ENCODE data around the gene PTPRG. TPM values are rescaled to one million over a fixed set of nuclear protein-coding genes. Genes with fewer than 3 reads are reported as not detected.
A peak's percentile ranks its signal among the peaks of the same experiment; 100 is the strongest.

The PTPRG gene
- total RNA-seq, 1 donor = 148 TPM

DNA sequence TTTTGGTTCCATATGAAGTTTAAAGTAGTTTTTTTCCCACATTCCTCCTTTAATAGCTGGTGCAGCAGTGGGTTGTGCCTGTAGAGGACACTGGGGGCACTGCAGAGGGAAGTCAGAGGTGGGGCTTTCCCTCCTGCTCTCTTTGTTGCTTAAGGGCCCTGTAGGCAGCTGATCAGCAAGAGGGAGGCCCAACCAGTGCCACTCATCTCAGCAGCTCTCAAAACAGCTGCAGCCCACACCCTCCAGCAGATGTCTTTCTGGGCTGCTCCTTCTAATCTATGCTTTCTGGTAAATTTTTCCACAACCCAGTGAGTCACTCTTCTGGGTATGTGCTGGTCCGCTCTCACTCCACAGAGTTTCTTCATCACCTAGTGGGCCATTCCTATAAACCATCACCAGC, 548.2 kb downstream of the PTPRG start:
- no peak overlapping the region for H3K4me3 ChIP-seq (ENCODE audit: insufficient read depth, low read length)
- TF ChIP-seq, protein P1, sequence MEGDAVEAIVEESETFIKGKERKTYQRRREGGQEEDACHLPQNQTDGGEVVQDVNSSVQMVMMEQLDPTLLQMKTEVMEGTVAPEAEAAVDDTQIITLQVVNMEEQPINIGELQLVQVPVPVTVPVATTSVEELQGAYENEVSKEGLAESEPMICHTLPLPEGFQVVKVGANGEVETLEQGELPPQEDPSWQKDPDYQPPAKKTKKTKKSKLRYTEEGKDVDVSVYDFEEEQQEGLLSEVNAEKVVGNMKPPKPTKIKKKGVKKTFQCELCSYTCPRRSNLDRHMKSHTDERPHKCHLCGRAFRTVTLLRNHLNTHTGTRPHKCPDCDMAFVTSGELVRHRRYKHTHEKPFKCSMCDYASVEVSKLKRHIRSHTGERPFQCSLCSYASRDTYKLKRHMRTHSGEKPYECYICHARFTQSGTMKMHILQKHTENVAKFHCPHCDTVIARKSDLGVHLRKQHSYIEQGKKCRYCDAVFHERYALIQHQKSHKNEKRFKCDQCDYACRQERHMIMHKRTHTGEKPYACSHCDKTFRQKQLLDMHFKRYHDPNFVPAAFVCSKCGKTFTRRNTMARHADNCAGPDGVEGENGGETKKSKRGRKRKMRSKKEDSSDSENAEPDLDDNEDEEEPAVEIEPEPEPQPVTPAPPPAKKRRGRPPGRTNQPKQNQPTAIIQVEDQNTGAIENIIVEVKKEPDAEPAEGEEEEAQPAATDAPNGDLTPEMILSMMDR (IDR thresholded peaks at IDR 0.05; ENCODE audit: extremely low read depth, low read depth, low read length) = peak; percentile 38
- H3K4me1 ChIP-seq (ENCODE audit: insufficient read depth, low read length) = peaks cover 8% of the 10 kb centered on the region
- no peak overlapping the region for H3K27ac ChIP-seq (ENCODE audit: low read depth, low read length)
- H4K20me1 ChIP-seq (ENCODE audit: insufficient read depth, low read length) = no peaks in the 10 kb centered on the region
- H3K4me2 ChIP-seq (ENCODE audit: insufficient read depth, low read length) = no peak overlapping the region
- DNase-seq (ENCODE audit: insufficient read length, low spot score, missing footprints) = peak; percentile 91
- H2AFZ ChIP-seq (ENCODE audit: low read length) = no peak overlapping the region
- no peaks in the 10 kb centered on the region for H3K79me2 ChIP-seq (ENCODE audit: insufficient read depth, low read length)
- no peaks in the 10 kb centered on the region for H3K36me3 ChIP-seq (ENCODE audit: insufficient read depth, low read length)
- no peaks in the 10 kb centered on the region for H3K9me3 ChIP-seq (ENCODE audit: low read depth, low read length)
- H3K27me3 ChIP-seq (ENCODE audit: insufficient read depth, low read length) = no peaks in the 10 kb centered on the region

DNA sequence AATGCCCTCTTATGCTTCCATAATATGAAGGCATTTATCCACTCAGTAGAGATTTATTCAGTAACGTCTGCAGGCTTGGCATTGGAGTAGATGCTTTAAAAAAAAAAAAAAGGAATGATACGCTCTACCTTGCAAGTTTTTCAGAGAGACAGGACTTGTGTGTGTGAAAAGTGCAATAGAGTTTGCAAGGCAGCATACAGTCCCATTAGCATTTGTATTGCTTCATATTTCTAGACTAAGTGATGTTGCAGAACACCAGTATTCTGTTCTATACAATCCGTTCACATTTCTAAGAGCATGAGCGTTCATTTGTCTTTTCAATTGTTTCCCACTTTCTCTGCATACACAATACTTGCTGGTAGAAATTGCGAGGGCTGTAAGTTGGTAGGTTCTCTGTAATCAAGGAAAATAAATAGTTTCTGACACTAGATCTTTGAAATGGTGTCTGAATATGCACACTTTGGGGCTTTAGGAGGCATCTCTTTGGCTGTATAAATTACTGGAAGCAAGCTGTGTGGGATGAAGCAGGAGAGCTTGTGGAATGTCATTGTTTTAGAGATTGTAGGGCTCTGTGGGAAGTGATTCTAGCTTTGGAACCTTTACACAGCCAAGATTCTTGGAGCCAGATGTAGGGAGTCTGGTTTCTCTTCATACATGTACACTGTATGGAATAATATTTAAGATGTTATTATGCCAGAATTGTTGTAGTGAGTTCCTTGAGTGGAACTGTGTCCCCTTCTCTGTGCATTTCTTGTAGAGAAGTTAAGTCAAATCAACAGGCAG, 549.3 kb downstream of the PTPRG start:
- Histone ChIP-seq H2AFZ (ENCODE audit: low read length) (no peak overlapping the region), H3K4me3 (ENCODE audit: insufficient read depth, low read length) (no peak overlapping the region), H3K9me3 (ENCODE audit: low read depth, low read length) (no peaks in the 10 kb centered on the region), H3K27me3 (ENCODE audit: insufficient read depth, low read length) (no peaks in the 10 kb centered on the region), H3K27ac (ENCODE audit: low read depth, low read length) (no peak overlapping the region), H3K4me1 (ENCODE audit: insufficient read depth, low read length) (peaks cover 8% of the 10 kb centered on the region), H3K79me2 (ENCODE audit: insufficient read depth, low read length) (no peaks in the 10 kb centered on the region), H4K20me1 (ENCODE audit: insufficient read depth, low read length) (no peaks in the 10 kb centered on the region), H3K36me3 (ENCODE audit: insufficient read depth, low read length) (no peaks in the 10 kb centered on the region), H3K4me2 (ENCODE audit: insufficient read depth, low read length) (no peak overlapping the region)
- TF ChIP-seq, protein P1 (IDR thresholded peaks at IDR 0.05; ENCODE audit: extremely low read depth, low read depth, low read length) = no peak
- DNase-seq (ENCODE audit: insufficient read length, low spot score, missing footprints) = peak; percentile 42

DNA sequence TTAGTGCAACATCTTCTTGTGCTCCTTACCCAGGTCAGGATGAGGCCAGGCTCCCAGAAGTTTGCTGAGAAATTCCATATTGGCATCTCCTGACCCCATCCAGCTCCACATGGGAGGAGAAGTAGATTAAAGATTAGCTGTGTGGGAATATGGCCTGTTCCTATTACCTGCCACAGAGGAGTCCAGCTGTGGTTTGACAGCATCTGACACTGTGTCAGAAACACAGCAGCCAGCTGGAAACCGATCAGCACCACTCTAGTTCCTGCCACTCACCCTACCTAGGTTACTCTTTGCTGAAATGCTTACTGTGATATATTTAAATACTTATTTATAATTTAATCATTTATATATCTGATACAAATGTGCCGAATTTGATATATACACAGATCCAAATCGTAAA, 551.7 kb downstream of the PTPRG start:
- H3K27me3 ChIP-seq (ENCODE audit: insufficient read depth, low read length) = no peaks in the 10 kb centered on the region
- peaks cover 8% of the 10 kb centered on the region for H3K4me1 ChIP-seq (ENCODE audit: insufficient read depth, low read length)
- no peaks in the 10 kb centered on the region for H3K79me2 ChIP-seq (ENCODE audit: insufficient read depth, low read length)
- H3K36me3 ChIP-seq (ENCODE audit: insufficient read depth, low read length) = no peaks in the 10 kb centered on the region
- H4K20me1 ChIP-seq (ENCODE audit: insufficient read depth, low read length) = no peaks in the 10 kb centered on the region
- TF ChIP-seq, protein P1 (IDR thresholded peaks at IDR 0.05; ENCODE audit: extremely low read depth, low read depth, low read length) = no peak
- no peaks in the 10 kb centered on the region for H3K9me3 ChIP-seq (ENCODE audit: low read depth, low read length)
- H2AFZ ChIP-seq (ENCODE audit: low read length) = no peak overlapping the region
- no peak overlapping the region for H3K4me2 ChIP-seq (ENCODE audit: insufficient read depth, low read length)
- no peak for DNase-seq (ENCODE audit: insufficient read length, low spot score, missing footprints)
- H3K4me3 ChIP-seq (ENCODE audit: insufficient read depth, low read length) = no peak overlapping the region
- H3K27ac ChIP-seq (ENCODE audit: low read depth, low read length) = no peak overlapping the region

- no peaks in the 10 kb centered on the region for H4K20me1 ChIP-seq (ENCODE audit: insufficient read depth, low read length)
- H3K4me3 ChIP-seq (ENCODE audit: insufficient read depth, low read length) = no peak overlapping the region
- no peaks in the 10 kb centered on the region for H3K36me3 ChIP-seq (ENCODE audit: insufficient read depth, low read length)
- H3K4me2 ChIP-seq (ENCODE audit: insufficient read depth, low read length) = no peak overlapping the region
- H3K79me2 ChIP-seq (ENCODE audit: insufficient read depth, low read length) = no peaks in the 10 kb centered on the region
- peaks cover 4% of the 10 kb centered on the region for H3K4me1 ChIP-seq (ENCODE audit: insufficient read depth, low read length)
- no peaks in the 10 kb centered on the region for H3K9me3 ChIP-seq (ENCODE audit: low read depth, low read length)
- H2AFZ ChIP-seq (ENCODE audit: low read length) = no peak overlapping the region
- H3K27ac ChIP-seq (ENCODE audit: low read depth, low read length) = no peak overlapping the region
- no peak for DNase-seq (ENCODE audit: insufficient read length, low spot score, missing footprints)
- H3K27me3 ChIP-seq (ENCODE audit: insufficient read depth, low read length) = no peaks in the 10 kb centered on the region
- TF ChIP-seq, protein P1 (IDR thresholded peaks at IDR 0.05; ENCODE audit: extremely low read depth, low read depth, low read length) = no peak
Measured at GRCh38 chr3:62114763-62115162, 553.4 kb downstream of the PTPRG start.

Data from osteoblast (primary cell).